HEK293T (cell line): ENCODE data around the gene PAWR.

Experiments used
- BHLHE40 ChIP-seq: fragments of 450-650 bp; IDR thresholded peaks from 2 replicates; pipeline ENCODE4 v1.6.1; 2016; ENCODE audit warnings: mild to moderate bottlenecking, moderate library complexity, borderline replicate concordance
- CTBP1 ChIP-seq: fragments of 450-650 bp; IDR thresholded peaks from 2 replicates; pipeline ENCODE4 v1.6.1; 2016; ENCODE audit warnings: borderline replicate concordance
- ELF4 ChIP-seq: fragments of 450-650 bp; IDR thresholded peaks from 2 replicates; pipeline ENCODE4 v1.6.1; 2017; ENCODE audit warnings: antibody characterized with exemption
- FOXA1 ChIP-seq: fragments of 450-650 bp; IDR thresholded peaks from 2 replicates; pipeline ENCODE4 v1.6.1; 2016; ENCODE audit warnings: mild to moderate bottlenecking
- L3MBTL2 ChIP-seq: fragments of 450-650 bp; conservative IDR thresholded peaks from 2 replicates; pipeline ENCODE4 v1.6.1; 2016; ENCODE audit warnings: mild to moderate bottlenecking
- PKNOX1 ChIP-seq: fragments of 450-650 bp; IDR thresholded peaks from 2 replicates; pipeline ENCODE4 v1.6.1; 2016
- SP1 ChIP-seq: fragments of 450-650 bp; IDR thresholded peaks from 2 replicates; pipeline ENCODE4 v1.6.1; 2017
- SUZ12 ChIP-seq: fragments of 450-650 bp; IDR thresholded peaks from 2 replicates; pipeline ENCODE4 v1.6.1; 2016; ENCODE audit warnings: mild to moderate bottlenecking

GRCh38 chr12:79706676-79707075 lies 15.9 kb upstream of the PAWR start:
- no peak for TF ChIP-seq SP1
- no peak for TF ChIP-seq L3MBTL2
- no peak for TF ChIP-seq BHLHE40
- TF ChIP-seq PKNOX1, result no peak
- TF ChIP-seq CTBP1, result no peak
- no peak for TF ChIP-seq SUZ12
- TF ChIP-seq ELF4, result no peak
- TF ChIP-seq FOXA1, result no peak
